Transverse colon (tissue), 4 donors: ENCODE results near the gene UBE2Q1. TPM values are rescaled to one million over a fixed set of nuclear protein-coding genes. Genes with fewer than 3 reads are reported as not detected.

Source experiments
- DNase-seq: peaks from one replicate; pipeline ENCODE4 v3.0.0-alpha.2; 2019
- H3K27ac ChIP-seq, 4 donors: fragments of 200-600 bp; sonication (generic); 2 replicates each; pipeline ENCODE4 v1.5.1; 2016 to 2018; ENCODE audit warnings: inconsistent platforms in 4 of 4
- H3K27me3 ChIP-seq: fragments of 200-600 bp; sonication (generic); 2 replicates; pipeline ENCODE4 v1.5.1; 2017; ENCODE audit warnings: inconsistent platforms
- H3K36me3 ChIP-seq, 4 donors: fragments of 200-600 bp; sonication (generic); 2 replicates each; pipeline ENCODE4 v1.5.1; 2017 to 2019; ENCODE audit warnings: inconsistent platforms in 4 of 4
- H3K4me1 ChIP-seq, 4 donors: fragments of 200-600 bp; sonication (generic); 2 replicates each; pipeline ENCODE4 v1.5.1; 2017 to 2020; ENCODE audit warnings: inconsistent platforms in 4 of 4
- H3K4me3 ChIP-seq, 4 donors: fragments of 200-600 bp; sonication (generic); 1 replicate in 1 of 4; 2 replicates in 3 of 4; pipeline versions ENCODE4 v1.5.1 to v1.6.1; 2017 to 2019; ENCODE audit warnings: inconsistent platforms in 4 of 4
- H3K9me3 ChIP-seq, 2 donors: fragments of 200-600 bp; sonication (generic); 2 replicates each; pipeline ENCODE4 v1.5.1; 2017 to 2019; ENCODE audit warnings: inconsistent platforms in 2 of 2
- EP300 ChIP-seq: sonication (generic); formaldehyde crosslinking; IDR thresholded peaks from one replicate; pipeline ENCODE4 v1.6.1; 2017; ENCODE audit warnings: antibody characterized with exemption, low read depth
- POLR2A ChIP-seq: fragments of 450-650 bp; IDR thresholded peaks from one replicate; pipeline ENCODE4 v1.6.1; 2016; ENCODE audit warnings: antibody characterized with exemption, mild to moderate bottlenecking, moderate library complexity
- POLR2AphosphoS5 ChIP-seq, 3 donors: sonication (generic); formaldehyde crosslinking; IDR thresholded peaks; one replicate each; pipeline ENCODE4 v1.6.1; 2016; ENCODE audit warnings: antibody characterized with exemption in 3 of 3
- WGBS, 2 donors: methylation state at CpG; one replicate each; pipeline ENCODE4 v1.1.5; 2018; ENCODE audit warnings: low coverage in 1 of 2; 5-methylcytosine and 5-hydroxymethylcytosine counted together
- in situ Hi-C, 4 donors: fragments of 200-750 bp; cut with MboI; loops; one replicate each; pipeline versions ENCODE4 v1.15.0 to v1.15.1; 2017; ENCODE audit warnings: low sequenced_read_pairs in 3 of 4, low pct_ligation_motif_present in 1 of 4, low pct_unique_long_range_greater_than_20kb in 1 of 4
- intact Hi-C: fragments of 100-400 bp; cut with DNase I; formaldehyde crosslinking; loops from one replicate; pipeline ENCODE4 v1.15.1; 2023; ENCODE audit warnings: low total_unique reads
- total RNA-seq, 4 donors: library from RNA; depleted of rRNA; stranded (reverse); fragments of >200 nt; gene quantifications; one replicate each; pipeline ENCODE4 v1.1.0, GENCODE V29; 2016
- TF ChIP-seq, protein P1 (sequence below), 5 experiments: fragments of 200-600 bp in 3 of 5; fragments of 450-650 bp in 2 of 5; sonication (generic) in 3 of 5; IDR thresholded peaks; 1 replicate in 2 of 5; 2 replicates in 3 of 5; pipeline ENCODE4 v1.5.1; 2016 to 2017; ENCODE audit warnings: antibody characterized with exemption in 5 of 5, inconsistent platforms in 3 of 5, mild to moderate bottlenecking in 2 of 5, moderate library complexity in 1 of 5

The UBE2Q1 gene
- total RNA-seq, 4 donors from 2014 or later = 10.1 to 33.9 (median 26.6) TPM

DNA sequence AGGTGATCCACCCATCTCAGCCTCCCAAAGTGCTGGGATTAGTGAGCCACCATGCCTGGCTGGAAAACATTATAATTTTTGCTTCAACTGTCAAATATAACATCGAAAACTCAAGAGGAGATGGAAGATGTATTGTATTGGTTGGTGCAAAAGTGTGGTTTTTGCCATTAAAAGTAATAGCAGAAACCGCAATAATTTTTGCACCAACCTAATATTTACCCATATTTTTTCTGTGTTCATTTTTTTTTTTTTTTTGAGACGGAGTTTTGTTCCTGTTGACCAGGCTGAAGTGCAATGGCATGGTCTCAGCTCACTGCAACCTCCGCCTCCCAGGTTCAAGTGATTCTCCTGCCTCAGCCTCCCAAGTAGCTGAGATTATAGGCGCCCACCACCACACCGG, 29.2 kb downstream of the UBE2Q1 start:
- Histone ChIP-seq H3K9me3 (no peaks in the 10 kb centered on the region), H3K4me3 (no peak overlapping the region), H3K27ac (no peak overlapping the region), H3K36me3 (no peaks in the 10 kb centered on the region), H3K27me3 (no peaks in the 10 kb centered on the region), H3K4me1 (no peaks in the 10 kb centered on the region)
- intact Hi-C loops = no loop called here
- TF ChIP-seq EP300 = no peak
- TF ChIP-seq POLR2AphosphoS5 (IDR thresholded peaks at IDR 0.05) = no peak
- TF ChIP-seq, protein P1, sequence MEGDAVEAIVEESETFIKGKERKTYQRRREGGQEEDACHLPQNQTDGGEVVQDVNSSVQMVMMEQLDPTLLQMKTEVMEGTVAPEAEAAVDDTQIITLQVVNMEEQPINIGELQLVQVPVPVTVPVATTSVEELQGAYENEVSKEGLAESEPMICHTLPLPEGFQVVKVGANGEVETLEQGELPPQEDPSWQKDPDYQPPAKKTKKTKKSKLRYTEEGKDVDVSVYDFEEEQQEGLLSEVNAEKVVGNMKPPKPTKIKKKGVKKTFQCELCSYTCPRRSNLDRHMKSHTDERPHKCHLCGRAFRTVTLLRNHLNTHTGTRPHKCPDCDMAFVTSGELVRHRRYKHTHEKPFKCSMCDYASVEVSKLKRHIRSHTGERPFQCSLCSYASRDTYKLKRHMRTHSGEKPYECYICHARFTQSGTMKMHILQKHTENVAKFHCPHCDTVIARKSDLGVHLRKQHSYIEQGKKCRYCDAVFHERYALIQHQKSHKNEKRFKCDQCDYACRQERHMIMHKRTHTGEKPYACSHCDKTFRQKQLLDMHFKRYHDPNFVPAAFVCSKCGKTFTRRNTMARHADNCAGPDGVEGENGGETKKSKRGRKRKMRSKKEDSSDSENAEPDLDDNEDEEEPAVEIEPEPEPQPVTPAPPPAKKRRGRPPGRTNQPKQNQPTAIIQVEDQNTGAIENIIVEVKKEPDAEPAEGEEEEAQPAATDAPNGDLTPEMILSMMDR (IDR thresholded peaks at IDR 0.05) = no peak
- TF ChIP-seq POLR2A = no peak
- no peak for DNase-seq
- in situ Hi-C loops = no loop called here
- WGBS, 2 donors = 83 to 91% methylated on average over 6 of the region's 6 CpGs

DNA sequence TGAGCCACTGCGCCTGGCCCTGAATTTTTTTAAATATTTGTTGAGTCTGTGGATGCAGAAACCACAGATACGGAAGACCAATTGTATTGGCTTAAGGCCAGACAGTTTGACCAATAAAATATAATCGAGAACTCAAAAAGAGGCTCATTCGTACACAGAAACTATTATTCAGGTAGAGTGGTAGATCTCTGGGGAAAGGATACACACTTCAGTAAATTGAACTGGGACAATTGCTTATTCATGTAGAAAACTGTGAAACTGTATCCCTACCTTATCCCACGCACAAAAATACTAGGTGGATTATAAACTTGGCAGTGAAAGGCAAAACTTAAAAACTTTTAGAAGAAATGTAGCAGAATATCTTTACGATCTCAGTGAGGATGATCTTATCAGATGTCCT, 31.3 kb downstream of the UBE2Q1 start:
- no peak for TF ChIP-seq POLR2A
- no peak for TF ChIP-seq EP300
- TF ChIP-seq, protein P1 (IDR thresholded peaks at IDR 0.05) = no peak
- TF ChIP-seq POLR2AphosphoS5 (IDR thresholded peaks at IDR 0.05) = no peak
- no peak for DNase-seq
- Histone ChIP-seq H3K27ac (no peak overlapping the region), H3K27me3 (no peaks in the 10 kb centered on the region), H3K4me1 (no peaks in the 10 kb centered on the region), H3K4me3 (no peak overlapping the region), H3K9me3 (peaks cover 0 to 3% of the 10 kb centered on the region in 2 donors), H3K36me3 (no peaks in the 10 kb centered on the region)
- in situ Hi-C loops (no loop called here), intact Hi-C loops (no loop called here)
- 49 to 60% methylated on average over 6 of the region's 6 CpGs for WGBS, 2 donors

DNA sequence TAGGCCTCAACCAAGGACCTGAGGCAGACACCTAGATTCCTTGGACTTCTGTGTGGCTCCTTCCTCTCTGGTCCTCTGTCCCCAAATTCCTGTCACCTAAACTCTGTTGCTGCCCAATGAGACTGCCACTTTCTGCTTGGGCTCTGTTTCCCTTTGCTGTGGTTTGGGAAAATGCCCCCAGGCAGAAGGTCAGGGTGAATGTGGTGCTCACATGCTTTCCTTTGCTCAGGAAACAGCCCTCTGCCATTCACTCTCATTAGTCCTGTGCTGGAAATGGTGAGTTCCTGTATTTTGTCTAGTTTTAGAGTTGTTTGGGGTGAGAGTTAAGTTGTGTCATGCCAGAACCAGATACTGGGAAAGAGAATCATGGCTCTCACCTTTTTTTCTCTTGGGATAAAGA, 33.6 kb downstream of the UBE2Q1 start:
- in situ Hi-C loops = no loop called here
- no peaks in the 10 kb centered on the region for H3K4me1 ChIP-seq

DNA sequence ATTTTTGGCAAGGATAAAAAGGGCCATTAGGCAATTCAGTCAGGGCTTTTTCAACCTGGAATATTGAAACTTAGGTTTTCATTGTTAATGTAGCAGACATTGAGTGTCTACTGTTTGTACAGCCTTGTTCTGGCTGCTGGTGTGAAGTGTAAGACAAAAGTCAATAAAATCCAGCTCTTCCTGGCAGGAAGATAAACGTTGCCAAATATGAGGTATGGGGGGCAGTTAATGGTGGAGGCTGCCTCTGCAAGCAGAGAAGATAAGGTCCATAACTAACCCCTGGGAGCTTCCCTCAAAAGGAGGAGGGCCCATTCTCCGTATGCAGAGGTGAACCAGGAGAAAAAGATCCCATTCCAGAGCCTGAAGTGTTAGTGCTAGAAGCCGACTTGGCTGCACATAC, 36.8 kb downstream of the UBE2Q1 start:
- 31 to 48% methylated on average over 2 to 3 of the region's 3 CpGs for WGBS, 2 donors
- H3K4me1 ChIP-seq = no peaks in the 10 kb centered on the region
- DNase-seq = no peak
- H3K36me3 ChIP-seq = no peaks in the 10 kb centered on the region
- H3K27me3 ChIP-seq = no peaks in the 10 kb centered on the region
- no peak overlapping the region for H3K27ac ChIP-seq
- in situ Hi-C loops (no loop called here), intact Hi-C loops (no loop called here)
- TF ChIP-seq POLR2A (no peak), POLR2AphosphoS5 (IDR thresholded peaks at IDR 0.05) (no peak), EP300 (no peak)
- TF ChIP-seq, protein P1 (IDR thresholded peaks at IDR 0.05) = no peak
- H3K4me3 ChIP-seq = no peak overlapping the region
- peaks cover 0 to 3% of the 10 kb centered on the region in 2 donors for H3K9me3 ChIP-seq

More for the DNA sequence above, 33.6 kb downstream of the UBE2Q1 start:
- TF ChIP-seq POLR2AphosphoS5 (IDR thresholded peaks at IDR 0.05) (no peak), EP300 (no peak), POLR2A (no peak)
- TF ChIP-seq, protein P1 (IDR thresholded peaks at IDR 0.05) = no peak
- intact Hi-C loops = no loop called here
- Histone ChIP-seq H3K4me3 (no peak overlapping the region), H3K36me3 (no peaks in the 10 kb centered on the region), H3K9me3 (peaks cover 0 to 3% of the 10 kb centered on the region in 2 donors), H3K27me3 (no peaks in the 10 kb centered on the region), H3K27ac (no peak overlapping the region)
- DNase-seq = no peak
